Measurements from ENCODE around the gene CDH20.

The CDH20 gene

GRCh38 chr18:61574665-61575064 is 241.4 kb downstream of the CDH20 start:
- Histone ChIP-seq H3K9me3 (ENCODE audit: control insufficient read depth, insufficient read depth, low read length) (no peaks in the 10 kb centered on the region), H3K27ac (ENCODE audit: low read depth, low read length) (no peak overlapping the region), H3K36me3 (ENCODE audit: control insufficient read depth, low read length) (no peaks in the 10 kb centered on the region), H3K4me2 (ENCODE audit: low read length) (no peak overlapping the region), H3K27me3 (ENCODE audit: control insufficient read depth, low read length) (no peaks in the 10 kb centered on the region), H3K4me1 (ENCODE audit: control insufficient read depth, low read length) (no peaks in the 10 kb centered on the region), H4K20me1 (ENCODE audit: control insufficient read depth, insufficient read depth, low read depth, low read length) (no peaks in the 10 kb centered on the region), H3F3A (ENCODE audit: control insufficient read depth, insufficient read depth) (no peaks in the 10 kb centered on the region), H3K9me2 (replicated peaks; ENCODE audit: control insufficient read depth, low read length) (no peaks in the 10 kb centered on the region), H3K4me3 (ENCODE audit: low read length) (no peak overlapping the region), H3K79me2 (ENCODE audit: control insufficient read depth, low read length) (no peaks in the 10 kb centered on the region)
- TF ChIP-seq EZH2phosphoT487 (IDR thresholded peaks at IDR 0.05; ENCODE audit: borderline replicate concordance, low read length): no peak
- TF ChIP-seq CTCF (IDR thresholded peaks at IDR 0.05; ENCODE audit: low read depth, low read length, poor library complexity, severe bottlenecking): no peak

GRCh38 chr18:61575419-61575818 is 242.2 kb downstream of the CDH20 start:
- H3K79me2 ChIP-seq (ENCODE audit: control insufficient read depth, low read length): no peaks in the 10 kb centered on the region
- no peak overlapping the region for H3K4me3 ChIP-seq (ENCODE audit: low read length)
- H3K4me1 ChIP-seq (ENCODE audit: control insufficient read depth, low read length): no peaks in the 10 kb centered on the region
- no peak overlapping the region for H3K27ac ChIP-seq (ENCODE audit: low read depth, low read length)
- no peak overlapping the region for H3K4me2 ChIP-seq (ENCODE audit: low read length)
- H3K27me3 ChIP-seq (ENCODE audit: control insufficient read depth, low read length): no peaks in the 10 kb centered on the region
- no peaks in the 10 kb centered on the region for H3K9me3 ChIP-seq (ENCODE audit: control insufficient read depth, insufficient read depth, low read length)
- H3K36me3 ChIP-seq (ENCODE audit: control insufficient read depth, low read length): no peaks in the 10 kb centered on the region
- H3K9me2 ChIP-seq (replicated peaks; ENCODE audit: control insufficient read depth, low read length): no peaks in the 10 kb centered on the region
- no peaks in the 10 kb centered on the region for H3F3A ChIP-seq (ENCODE audit: control insufficient read depth, insufficient read depth)
- TF ChIP-seq CTCF (IDR thresholded peaks at IDR 0.05; ENCODE audit: low read depth, low read length, poor library complexity, severe bottlenecking): no peak
- no peak for TF ChIP-seq EZH2phosphoT487 (IDR thresholded peaks at IDR 0.05; ENCODE audit: borderline replicate concordance, low read length)
- H4K20me1 ChIP-seq (ENCODE audit: control insufficient read depth, insufficient read depth, low read depth, low read length): no peaks in the 10 kb centered on the region

DNA sequence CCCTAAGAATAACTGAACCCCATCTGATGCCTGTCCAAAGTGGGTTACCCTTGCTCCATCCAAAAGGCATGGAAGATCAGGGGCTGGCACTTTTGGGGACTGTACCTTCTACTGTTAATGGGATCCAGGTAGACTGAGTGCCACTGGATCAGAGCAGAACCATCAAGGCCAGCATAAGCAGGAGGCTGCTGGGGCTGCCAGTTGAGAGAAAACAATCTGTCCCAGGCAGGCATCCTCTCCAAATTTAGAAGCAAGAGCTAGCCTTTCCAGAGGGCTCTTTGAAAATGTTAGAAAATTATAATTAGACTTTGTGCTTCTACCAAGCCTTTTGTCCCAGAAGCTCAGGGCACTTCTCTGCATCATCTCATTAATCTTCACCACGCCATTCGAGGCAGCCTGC is 245.6 kb downstream of the CDH20 start:
- H3K79me2 ChIP-seq (ENCODE audit: control insufficient read depth, low read length): no peaks in the 10 kb centered on the region
- H3K27me3 ChIP-seq (ENCODE audit: control insufficient read depth, low read length): no peaks in the 10 kb centered on the region
- H3K36me3 ChIP-seq (ENCODE audit: control insufficient read depth, low read length): no peaks in the 10 kb centered on the region
- H3K9me3 ChIP-seq (ENCODE audit: control insufficient read depth, insufficient read depth, low read length): no peaks in the 10 kb centered on the region
- H3K4me1 ChIP-seq (ENCODE audit: control insufficient read depth, low read length): no peaks in the 10 kb centered on the region
- H3K9me2 ChIP-seq (replicated peaks; ENCODE audit: control insufficient read depth, low read length): no peaks in the 10 kb centered on the region
- H3K4me2 ChIP-seq (ENCODE audit: low read length): no peak overlapping the region
- H3F3A ChIP-seq (ENCODE audit: control insufficient read depth, insufficient read depth): no peaks in the 10 kb centered on the region
- no peaks in the 10 kb centered on the region for H4K20me1 ChIP-seq (ENCODE audit: control insufficient read depth, insufficient read depth, low read depth, low read length)
- TF ChIP-seq EZH2phosphoT487 (IDR thresholded peaks at IDR 0.05; ENCODE audit: borderline replicate concordance, low read length): no peak
- H3K4me3 ChIP-seq (ENCODE audit: low read length): no peak overlapping the region
- H3K27ac ChIP-seq (ENCODE audit: low read depth, low read length): no peak overlapping the region

GRCh38 chr18:61579581-61579980 is 246.4 kb downstream of the CDH20 start:
- Histone ChIP-seq H3K79me2 (ENCODE audit: control insufficient read depth, low read length) (no peaks in the 10 kb centered on the region), H3F3A (ENCODE audit: control insufficient read depth, insufficient read depth) (no peaks in the 10 kb centered on the region), H3K4me3 (ENCODE audit: low read length) (no peak overlapping the region), H3K27me3 (ENCODE audit: control insufficient read depth, low read length) (no peaks in the 10 kb centered on the region), H4K20me1 (ENCODE audit: control insufficient read depth, insufficient read depth, low read depth, low read length) (no peaks in the 10 kb centered on the region), H3K4me1 (ENCODE audit: control insufficient read depth, low read length) (no peaks in the 10 kb centered on the region), H3K36me3 (ENCODE audit: control insufficient read depth, low read length) (no peaks in the 10 kb centered on the region), H3K4me2 (ENCODE audit: low read length) (no peak overlapping the region), H3K9me3 (ENCODE audit: control insufficient read depth, insufficient read depth, low read length) (no peaks in the 10 kb centered on the region), H3K27ac (ENCODE audit: low read depth, low read length) (no peak overlapping the region), H3K9me2 (replicated peaks; ENCODE audit: control insufficient read depth, low read length) (no peaks in the 10 kb centered on the region)
- TF ChIP-seq CTCF (IDR thresholded peaks at IDR 0.05; ENCODE audit: low read depth, low read length, poor library complexity, severe bottlenecking) (no peak), EZH2phosphoT487 (IDR thresholded peaks at IDR 0.05; ENCODE audit: borderline replicate concordance, low read length) (no peak)

All from DOHH2 (cell line).